Neural cell (in vitro differentiated cells): ENCODE results near the gene SLC9A3.

Experiments used
- CTCF ChIP-seq: fragments of 450-650 bp; IDR thresholded peaks from 2 replicates; pipeline ENCODE4 v1.5.1; 2014; ENCODE audit warnings: antibody characterized with exemption, mild to moderate bottlenecking, moderate library complexity; ENCODE audit not compliant: poor library complexity, severe bottlenecking
- EP300 ChIP-seq: fragments of 450-650 bp; conservative IDR thresholded peaks from 2 replicates; pipeline ENCODE4 v1.6.1; 2014; ENCODE audit warnings: antibody characterized with exemption, mild to moderate bottlenecking, moderate library complexity; ENCODE audit not compliant: poor library complexity, severe bottlenecking
- EZH2 ChIP-seq: fragments of 200-600, 300-800 bp; shearing (Covaris generic), sonication (generic); IDR thresholded peaks from 2 replicates; pipeline ENCODE4 v1.6.1; 2014; ENCODE audit warnings: antibody characterized with exemption, low read length, borderline replicate concordance, mild to moderate bottlenecking; ENCODE audit not compliant: insufficient read depth, poor library complexity, severe bottlenecking
- MXI1 ChIP-seq: fragments of 450-650 bp; conservative IDR thresholded peaks from 2 replicates; pipeline ENCODE4 v1.6.1; 2014; ENCODE audit warnings: antibody characterized with exemption, mild to moderate bottlenecking; ENCODE audit not compliant: poor library complexity, severe bottlenecking
- POLR2AphosphoS5 ChIP-seq: IDR thresholded peaks from 2 replicates; pipeline ENCODE4 v1.6.1; 2012
- RAD21 ChIP-seq: fragments of 450-650 bp; conservative IDR thresholded peaks from 2 replicates; pipeline ENCODE4 v1.6.1; 2014; ENCODE audit warnings: antibody characterized with exemption, mild to moderate bottlenecking, moderate library complexity
- REST ChIP-seq: IDR thresholded peaks from 2 replicates; pipeline ENCODE4 v1.6.1; 2012; ENCODE audit warnings: borderline replicate concordance

GRCh38 chr5:469752-470483 is 54.3 kb downstream of the SLC9A3 start:
- TF ChIP-seq CTCF: no peak
- no peak for TF ChIP-seq EP300
- no peak for TF ChIP-seq POLR2AphosphoS5
- TF ChIP-seq REST: no peak
- no peak for TF ChIP-seq MXI1
- no peak for TF ChIP-seq EZH2
- no peak for TF ChIP-seq RAD21
